ENCODE data around the gene NOP16. TPM values are rescaled to one million over a fixed set of nuclear protein-coding genes. Genes with fewer than 3 reads are reported as not detected.

NOP16 gene, protein sequence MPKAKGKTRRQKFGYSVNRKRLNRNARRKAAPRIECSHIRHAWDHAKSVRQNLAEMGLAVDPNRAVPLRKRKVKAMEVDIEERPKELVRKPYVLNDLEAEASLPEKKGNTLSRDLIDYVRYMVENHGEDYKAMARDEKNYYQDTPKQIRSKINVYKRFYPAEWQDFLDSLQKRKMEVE
- total RNA-seq, result 5.0 TPM

DNA sequence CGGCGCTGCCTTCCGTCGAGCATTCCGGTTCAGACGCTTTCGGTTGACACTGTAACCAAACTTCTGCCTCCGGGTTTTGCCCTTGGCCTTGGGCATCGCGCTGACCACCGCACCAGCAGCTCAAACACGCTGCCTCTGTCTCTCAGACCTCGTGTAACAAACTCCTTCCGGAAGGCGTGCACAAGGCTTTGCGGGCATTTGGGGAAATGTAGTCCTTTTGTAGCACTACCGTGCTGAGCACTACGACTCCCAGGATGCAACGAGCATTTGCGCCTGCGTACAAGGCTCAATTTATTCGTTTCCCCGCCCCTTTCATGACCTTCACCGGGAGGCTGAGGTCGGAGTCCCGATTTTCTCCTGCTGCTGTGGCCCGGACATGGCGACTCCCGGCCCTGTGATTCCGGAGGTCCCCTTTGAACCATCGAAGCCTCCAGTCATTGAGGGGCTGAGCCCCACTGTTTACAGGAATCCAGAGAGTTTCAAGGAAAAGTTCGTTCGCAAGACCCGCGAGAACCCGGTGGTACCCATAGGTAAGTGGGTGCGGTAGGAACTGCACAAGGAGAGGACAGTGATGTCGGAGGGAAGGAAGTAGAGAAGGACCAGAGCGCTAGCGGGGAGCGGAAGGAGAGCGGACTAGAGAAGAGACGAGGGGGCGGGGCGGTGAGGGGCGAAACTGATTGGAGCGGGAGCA is at the start of gene NOP16, which contains the start of gene HIGD2A:
NOP16 (minus strand) TSS at position 155 of the 691 bp plus-strand sequence; CDS start at position 96, 59 bp downstream.
HIGD2A (plus strand) TSS at position 308 of the 691 bp plus-strand sequence; CDS start at position 377, 69 bp downstream.
- peak; percentile 97 for DNase-seq

DNA sequence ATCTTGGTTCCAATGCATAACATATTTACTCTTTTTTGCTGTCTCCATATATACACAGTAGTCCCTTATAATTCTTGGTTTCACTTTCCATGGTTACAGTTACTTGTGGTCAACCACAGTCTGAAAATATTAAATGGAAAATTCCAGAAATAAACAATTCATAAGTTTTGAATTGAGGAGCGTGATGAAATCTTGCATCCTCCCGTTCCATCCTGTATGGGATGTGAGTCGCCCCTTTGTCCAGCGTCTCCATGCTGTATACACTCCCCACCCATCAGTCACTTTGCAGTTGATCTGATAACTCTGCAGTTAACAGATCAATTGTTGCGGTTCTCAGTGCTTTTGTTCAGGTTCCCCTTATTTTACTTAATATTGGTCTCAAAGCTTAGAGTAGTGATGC is 48.3 kb upstream of the NOP16 start:
- no peak for DNase-seq

DNA sequence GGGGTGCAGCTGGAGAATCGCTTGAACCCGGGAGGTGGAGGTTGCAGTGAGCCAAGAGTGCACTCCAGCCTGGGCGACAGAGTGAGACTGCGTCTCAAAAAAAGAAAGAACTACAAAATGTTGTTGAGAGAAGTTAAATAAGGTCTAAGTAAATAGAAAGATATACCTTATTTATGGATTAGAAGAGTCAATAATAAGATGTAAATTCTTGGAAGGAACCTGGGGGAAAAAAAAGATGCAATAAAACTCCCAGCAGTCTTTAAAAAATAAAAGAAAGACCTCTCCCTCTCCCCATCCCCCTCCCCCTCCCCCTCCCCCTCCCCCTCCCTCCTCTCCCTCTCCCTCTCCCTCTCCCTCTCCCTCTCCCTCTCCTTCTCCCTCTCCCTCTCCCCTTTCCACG is 44.3 kb upstream of the NOP16 start:
- DNase-seq, result no peak

DNA sequence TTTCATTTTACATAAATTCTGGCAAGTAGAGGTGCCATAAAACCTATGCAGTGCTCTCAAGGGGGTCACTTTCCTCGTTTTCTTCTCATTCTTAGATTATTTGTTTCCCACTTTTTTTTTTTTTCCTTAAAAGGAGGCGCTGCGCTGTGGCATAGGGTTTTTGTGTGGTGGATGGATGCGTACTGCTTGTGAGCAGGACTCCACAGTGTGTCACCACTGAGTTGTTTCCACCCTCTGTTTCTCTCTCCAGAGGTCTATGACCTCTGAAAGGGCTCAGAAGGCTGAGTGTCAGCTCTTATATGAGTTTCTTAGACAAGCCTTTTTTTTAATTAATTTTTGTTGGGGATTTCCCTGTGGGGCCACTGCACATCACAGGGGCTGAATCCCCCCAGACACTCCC is 41.6 kb upstream of the NOP16 start:
- DNase-seq, result no peak

DNA sequence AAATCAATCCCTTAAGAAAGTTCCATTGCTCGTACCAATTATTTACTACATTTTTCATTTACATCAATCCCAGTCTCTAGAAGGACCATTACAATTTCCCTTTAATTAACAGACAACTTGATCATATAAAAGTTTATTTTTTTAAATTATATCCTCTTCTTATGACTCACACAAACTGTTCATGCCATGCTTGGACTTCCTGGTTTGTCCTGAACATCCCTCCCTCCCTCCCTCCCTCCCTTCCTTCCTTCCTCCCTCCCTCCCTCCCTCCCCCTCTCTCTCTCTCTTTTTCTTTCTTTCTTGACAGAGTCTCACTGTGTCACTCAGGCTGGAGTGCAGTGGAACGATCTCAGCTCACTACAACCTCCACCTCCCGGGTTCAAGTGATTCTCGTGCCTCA is 39.6 kb upstream of the NOP16 start:
- DNase-seq, result no peak

DNA sequence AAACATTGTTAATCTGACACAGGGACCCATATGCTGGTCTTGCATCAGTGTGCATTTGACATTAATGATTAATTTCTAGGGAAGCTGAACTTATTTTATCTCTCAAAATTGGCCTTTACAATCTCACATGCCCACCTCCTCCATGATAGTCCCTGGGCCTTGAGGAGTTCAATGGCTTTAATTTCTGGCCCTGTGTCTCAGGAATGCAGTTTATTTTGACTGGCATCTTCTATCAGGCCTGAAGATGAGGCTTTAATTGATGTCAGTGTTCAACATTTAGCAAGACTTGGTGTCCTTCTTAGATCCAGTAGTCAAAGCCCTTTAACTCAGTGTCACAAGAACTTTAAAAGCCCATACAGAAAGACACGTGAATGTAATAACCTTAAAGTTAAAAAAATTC is 38.5 kb upstream of the NOP16 start:
- no peak for DNase-seq

DNA sequence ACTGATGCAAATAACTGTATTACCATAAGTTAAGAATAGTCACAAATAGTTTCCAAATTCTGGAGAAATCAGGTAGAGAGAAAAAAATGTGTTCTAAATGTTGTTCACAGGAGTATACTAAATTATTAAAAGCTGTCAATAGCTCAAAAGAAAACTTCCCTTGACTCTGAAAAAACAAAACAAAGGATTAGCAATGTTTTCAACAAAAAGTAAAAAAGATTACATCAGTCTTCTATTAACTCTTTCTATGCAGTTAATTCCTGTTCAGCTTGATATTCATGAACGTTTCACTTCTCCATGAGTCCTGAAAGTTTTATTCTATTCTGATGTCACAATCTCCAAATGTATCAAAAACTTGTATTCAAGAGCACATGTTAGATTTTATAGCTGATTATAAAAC is 37.4 kb upstream of the NOP16 start:
- DNase-seq, result no peak

DNA sequence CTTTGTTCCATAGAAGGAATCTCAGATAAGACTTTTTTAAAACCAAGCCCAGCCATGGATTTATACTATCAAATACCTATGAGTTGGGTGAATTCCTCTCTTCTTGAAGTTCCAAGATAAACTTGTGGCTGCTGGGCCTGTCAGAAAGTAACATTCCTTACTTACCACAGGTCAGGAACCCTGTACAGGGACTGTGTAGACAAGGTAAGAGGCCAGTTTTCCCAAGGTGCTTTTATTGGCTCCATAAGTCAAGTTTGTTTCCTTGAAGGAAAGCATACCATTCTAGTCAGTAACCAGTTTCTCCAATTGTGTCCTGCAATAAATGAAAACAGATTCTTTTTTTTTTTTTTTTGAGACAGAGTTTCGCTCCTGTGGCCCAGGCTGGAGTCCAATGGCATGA is 36.7 kb upstream of the NOP16 start:
- DNase-seq, result no peak

DNA sequence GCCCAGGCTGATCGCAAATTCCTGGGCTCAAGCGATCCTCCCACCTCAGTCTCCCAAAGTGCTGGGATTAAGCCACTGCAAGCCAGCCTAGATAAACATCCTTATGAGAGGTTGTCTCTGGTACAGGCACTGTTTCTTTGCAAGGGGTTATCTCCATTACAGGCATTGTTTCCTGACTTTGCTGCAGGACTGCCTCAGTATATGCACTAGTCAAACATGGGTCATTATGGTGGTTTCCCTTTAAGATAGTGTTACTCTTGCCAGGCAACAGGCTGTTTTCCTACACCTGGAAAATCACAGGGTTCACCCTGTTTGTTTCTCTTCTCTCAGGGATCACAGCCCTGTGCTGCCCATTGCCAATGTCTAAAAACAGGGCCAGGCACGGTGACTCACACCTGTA is 35.8 kb upstream of the NOP16 start:
- no peak for DNase-seq

DNA sequence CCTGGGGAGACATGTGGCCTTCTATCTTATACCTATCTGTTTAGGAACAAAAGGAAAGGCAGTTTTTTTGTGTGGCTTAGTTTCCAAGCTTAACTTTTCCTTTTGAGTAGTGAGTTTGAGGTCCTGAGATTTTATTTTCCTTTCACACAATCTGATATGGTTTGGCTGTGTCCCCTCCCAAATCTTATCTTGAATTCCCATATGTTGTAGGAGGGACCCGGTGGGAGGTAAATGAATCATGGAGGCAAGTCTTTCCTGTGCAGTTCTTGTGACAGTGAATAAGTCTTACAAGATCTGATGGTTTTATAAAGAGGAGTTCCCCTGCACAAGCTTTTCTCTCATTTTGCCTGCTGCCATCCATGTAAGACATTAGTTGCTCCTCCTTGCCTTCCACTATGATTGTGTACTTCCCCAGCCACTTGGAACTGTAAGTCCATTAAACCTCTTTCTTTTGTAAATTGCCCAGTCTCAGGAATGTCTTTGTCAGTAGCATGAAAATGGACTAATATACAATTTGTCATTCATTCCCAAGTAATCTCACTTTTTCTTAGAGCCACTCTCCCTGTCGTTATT is 32.7 kb upstream of the NOP16 start:
- DNase-seq, result no peak

DNA sequence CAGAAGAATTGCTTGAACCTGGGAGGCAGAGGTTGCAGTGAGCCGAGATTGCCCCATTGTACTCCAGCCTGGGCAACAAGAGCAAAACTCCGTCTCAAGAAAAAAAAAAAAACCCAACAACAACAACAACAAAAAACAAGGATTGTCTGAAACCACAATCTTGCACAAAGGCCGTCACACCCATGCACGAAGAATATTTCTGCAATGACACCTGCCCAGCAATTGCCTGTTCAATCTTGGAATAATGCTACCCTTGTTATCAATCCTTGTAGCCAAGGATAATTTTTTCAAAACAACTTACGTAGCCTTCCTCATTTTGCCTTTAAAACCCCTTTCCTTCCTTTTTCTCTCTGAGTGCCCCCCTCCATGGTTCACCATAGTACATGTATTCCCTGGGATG is 31.7 kb upstream of the NOP16 start:
- no peak for DNase-seq

DNA sequence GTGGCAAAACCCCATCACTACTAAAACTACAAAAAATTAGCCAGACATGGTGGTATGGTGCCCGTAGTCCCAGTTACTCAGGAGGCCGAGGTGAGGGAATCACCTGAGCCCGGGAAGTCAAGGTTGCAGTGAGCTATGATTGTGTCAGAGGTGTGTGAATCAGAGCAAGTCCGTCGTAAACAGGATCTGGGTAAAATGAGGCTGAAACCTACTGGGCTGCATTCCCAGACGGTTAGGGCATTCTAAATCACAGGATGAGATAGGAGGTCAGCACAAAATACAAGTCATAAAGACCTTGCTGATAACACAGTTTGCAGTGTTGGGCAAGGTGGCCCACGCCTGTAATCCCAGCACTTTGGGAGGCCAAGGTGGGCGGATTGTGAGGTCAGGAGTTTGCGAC is 29.9 kb upstream of the NOP16 start:
- DNase-seq, result no peak

DNA sequence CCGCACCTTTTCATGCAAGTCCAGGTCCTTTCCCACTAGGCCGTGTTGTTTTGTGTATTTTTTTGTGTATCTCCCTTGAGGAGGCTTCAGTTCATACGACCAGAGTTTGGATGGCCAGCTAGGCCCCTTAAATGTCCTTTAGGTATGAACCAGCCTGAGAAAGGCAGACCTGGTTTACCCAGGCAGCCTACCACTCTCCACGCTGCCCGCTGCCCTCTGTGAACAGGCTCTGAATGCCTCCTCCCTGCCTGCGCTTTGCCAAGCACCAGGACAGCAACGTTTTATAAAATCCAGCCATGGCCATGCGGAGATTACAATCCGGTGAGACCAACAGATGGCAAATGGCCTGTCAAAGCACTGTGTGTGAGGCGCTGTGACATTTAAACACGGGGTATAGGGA is 28.6 kb upstream of the NOP16 start:
- DNase-seq, result no peak

DNA sequence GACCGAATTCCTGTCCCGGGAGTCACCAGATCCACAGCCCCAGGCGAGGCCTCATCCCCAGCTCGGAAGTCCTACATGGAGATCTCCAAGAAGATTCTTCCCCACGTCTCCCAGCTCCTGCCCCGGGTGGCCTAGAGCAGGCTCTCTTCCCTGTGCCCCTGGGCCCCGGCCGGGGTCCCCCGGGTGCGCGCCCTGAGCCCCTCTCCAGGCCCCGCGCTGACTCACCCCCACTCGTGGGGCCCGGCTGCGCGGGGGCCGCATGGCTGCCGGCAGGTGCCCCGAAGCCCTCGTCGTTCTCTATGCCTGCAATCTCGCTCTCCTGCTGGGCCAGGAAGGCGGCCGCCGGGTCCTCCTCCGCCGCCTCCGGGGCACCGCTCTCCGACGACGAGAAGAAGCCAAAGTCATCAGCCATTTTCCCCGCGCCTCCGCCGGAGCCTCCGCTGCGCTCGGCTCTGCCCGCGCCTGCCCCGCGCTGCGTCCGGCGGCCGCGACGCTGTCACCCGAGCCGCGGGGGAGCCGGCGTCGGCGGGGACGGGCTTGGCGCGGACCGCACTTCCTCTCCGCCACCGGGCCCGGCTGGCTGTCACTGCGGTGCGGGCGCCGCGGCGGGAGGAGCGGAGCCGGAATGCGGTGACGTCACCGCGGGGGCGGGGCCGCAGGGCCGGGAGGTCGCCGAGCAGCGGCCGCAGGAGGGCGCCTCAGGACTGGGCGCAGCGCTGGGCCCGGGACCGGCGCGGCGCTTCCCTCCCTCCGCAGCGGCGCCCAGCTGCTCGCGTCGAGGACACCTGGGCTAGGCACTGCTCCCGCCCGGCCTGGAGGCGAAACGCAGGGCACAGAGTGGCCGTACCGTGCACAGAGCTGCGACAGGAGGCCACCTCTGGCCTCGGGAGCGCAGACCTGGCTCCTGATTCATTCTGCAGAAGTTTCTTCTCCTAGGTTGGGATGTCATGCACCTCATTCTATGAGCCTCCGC is 27.8 kb upstream of the NOP16 start, which contains the start of gene CLTB:
CLTB (minus strand) TSS at position 588 of the 973 bp plus-strand sequence; CDS start at position 412, 176 bp downstream.
- DNase-seq, result peak; percentile 80

DNA sequence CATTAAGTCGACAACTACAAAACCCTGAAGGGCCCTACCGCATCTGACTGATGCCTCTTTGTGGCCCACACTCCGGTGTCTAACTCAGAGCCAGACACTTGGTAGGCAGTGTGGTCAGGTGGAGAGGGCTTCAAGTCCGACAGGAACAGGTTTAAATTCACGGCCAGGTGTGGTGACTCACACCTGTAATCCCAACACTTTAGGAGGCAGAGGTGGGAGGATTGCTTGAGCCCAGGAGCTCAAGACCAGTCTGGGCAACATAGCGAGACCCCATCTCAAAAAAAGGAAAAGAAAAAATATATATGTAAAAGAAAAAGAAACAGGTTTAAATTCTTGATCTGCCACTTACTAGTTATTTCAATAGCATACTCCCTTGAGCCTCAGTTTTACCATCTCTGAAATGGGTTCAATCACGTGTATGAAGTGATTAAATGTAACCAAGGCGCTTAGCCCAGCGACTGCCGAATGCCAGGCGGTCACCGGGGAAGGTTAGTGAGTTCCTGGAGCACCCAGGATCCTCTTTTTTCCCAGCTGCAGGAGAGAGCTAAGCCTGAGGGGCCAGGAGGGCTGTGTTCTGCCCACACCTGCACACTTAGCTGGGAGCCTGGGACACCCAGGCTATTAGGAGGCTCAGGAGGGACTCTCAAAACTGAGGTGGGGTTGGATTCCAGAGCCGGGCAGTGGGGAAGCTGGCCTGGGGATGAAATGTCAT is 27.0 kb upstream of the NOP16 start:
- DNase-seq, result no peak

DNA sequence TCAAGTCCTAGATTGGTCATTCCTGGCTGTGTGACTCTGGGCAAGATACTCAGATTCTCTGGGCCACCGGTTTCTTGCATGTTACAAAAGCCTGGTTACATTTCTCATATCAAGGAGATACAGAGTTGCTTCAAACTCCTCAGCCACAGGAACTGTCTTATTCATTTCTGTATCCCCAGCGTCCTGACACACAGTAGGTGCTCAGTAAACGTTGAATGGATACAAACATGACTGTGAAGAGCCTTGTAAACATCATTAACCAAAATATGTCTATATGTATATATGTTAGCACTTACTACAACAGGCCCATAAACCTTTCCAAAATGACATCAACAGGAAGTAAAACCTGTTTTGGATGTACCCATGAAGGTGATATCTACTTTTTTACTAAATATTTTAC is 26.3 kb upstream of the NOP16 start:
- DNase-seq, result no peak

DNA sequence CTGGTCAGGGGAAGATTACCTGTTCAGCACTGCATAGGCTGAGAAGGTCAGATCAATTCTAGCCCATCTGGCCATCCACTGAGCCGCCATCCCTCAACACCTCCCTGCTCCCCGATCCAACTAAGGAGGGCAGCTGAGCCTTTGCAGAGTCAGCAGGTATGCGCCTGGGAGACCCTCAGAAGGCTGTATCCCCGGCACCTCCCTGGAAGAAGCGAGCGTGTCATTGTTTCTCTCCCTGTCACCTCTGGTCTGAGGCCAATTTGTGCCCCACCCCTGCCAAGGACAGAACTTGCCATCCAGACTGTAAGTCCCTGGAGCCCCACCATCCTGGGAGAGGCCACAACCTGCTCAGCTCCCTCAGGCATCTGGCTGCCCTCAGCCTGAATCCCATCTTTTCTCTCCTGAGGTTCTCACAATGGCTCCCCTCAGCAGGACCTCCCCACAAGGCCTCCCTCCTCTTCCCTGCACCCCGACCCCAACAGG is 25.4 kb upstream of the NOP16 start:
- DNase-seq, result no peak

DNA sequence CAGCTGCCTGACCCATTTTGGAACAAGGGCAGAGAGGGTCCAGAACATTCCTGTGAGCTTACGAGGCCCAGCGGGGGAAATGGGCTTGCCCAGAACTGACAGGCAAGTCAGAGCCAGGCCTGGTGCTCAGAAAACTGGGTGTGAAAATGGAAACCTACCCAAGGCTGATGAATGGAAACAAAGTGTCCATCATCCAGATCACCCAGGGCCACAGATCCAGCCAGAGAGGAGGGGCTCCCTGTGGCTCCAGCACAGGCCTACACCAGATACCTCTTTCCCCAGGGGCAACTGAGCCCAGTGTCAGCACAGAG is 24.8 kb upstream of the NOP16 start:
- DNase-seq, result no peak

DNA sequence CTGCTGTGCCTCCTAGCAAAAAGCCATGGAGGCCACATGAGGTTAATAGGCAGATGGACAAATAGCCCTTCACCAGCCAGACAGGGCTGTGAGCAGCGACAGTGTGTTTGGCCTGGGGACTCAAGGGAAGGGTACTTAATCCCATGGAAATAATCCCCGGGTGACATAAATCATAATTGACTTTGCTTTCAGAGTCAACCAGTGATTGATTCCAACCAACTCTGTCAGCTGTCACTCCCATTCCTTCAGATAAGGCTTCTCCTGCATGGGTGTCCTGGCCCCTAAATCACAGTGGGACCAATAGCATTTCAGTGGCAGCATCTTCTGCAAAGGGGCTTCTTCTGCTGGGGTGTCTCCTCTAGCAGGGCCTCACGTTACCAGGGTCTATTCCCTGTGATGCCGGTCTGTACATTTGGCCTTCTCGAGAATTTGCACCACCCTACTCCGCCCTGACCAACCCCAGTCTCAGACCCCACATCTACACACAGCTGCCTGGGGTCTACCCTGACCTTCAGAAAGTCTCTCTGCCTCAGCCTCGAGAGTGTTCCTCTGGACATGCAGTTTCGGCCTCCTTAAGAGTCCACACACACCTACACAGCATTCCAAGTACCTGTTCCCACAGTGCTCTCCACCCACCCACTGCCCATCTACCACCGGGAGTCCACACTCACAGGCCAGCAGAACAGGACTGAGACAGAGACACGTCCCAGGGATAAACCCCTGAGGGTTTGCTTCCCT is 24.3 kb upstream of the NOP16 start:
- no peak for DNase-seq

DNA sequence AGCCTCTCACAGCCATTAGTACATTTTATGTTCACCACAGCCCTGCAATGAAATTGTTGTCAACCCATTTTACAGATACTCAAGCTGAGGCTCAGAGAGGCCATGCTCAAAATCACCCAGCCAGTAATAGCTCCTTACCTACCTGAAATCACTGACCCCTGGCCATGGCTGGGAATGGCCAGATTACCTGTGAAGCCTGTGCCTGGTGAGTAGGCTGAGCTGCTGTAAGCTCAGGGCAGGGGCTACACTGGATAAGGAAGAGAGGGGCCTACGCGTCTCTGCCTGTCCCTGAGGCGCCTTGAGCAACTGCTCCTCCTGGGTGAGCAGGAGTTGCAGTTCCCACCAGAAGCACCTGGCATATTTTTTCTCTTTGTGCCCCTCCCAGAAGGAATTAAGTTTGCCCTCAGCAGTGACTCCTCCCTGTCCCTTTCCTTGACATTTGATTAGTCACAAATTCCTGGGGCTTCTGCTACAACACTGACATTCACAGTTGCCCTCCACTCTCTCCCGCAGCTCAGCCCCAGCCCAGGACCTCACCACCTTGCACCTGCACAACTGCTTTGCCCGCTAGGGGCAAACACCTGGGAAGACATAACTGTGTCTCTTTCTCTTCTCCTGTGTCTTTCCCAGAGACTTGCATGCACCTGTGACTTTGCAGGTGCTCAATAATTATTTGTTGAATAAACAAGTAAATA is 22.2 kb upstream of the NOP16 start:
- DNase-seq, result no peak

DNA sequence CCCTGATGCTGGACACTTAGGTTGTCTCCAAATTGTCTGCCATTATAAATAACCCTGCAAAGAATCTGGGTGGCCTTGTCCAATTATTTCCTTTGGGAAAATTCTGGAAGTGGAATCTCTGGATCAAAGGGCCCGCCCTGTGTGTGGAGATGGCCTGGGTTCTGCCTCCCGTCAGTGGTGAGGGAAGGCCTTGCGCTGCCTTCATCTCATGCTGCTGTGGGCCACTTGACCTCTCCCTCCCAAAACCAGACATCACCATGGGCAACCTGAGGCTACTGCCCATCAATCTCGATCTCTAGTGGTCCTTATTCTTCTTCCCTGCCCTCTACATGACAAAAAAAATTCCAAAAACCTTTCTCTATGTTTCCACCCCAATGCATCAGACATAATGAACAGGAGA is 21.4 kb upstream of the NOP16 start:
- no peak for DNase-seq
